M059J (cell line): Measurements from ENCODE around the gene GM2A. TPM values are rescaled to one million over a fixed set of nuclear protein-coding genes. Genes with fewer than 3 reads are reported as not detected.
"Not testable (repeated sequence)": the region's sequence is repeated elsewhere in the genome, so short reads cannot be mapped to it uniquely, and the experiment has no call there.

Experiments
- DNase-seq: peaks from one replicate; pipeline ENCODE4 v3.0.0-alpha.2; 2012; ENCODE audit warnings: low read depth
- total RNA-seq: library from RNA; depleted of rRNA; stranded (reverse); fragments of >200 nt; shearing (Covaris generic); gene quantifications from 2 replicates; pipeline ENCODE4 v1.2.3, GENCODE V29; 2014

The GM2A gene
- total RNA-seq, 1 experiment from 2014 or later = 30.9 TPM

GRCh38 chr5:151251621-151252020 lies 1.4 kb upstream of the GM2A start:
- no peak for DNase-seq

GRCh38 chr5:151253605-151253950 lies 593 bp downstream of the GM2A start:
- DNase-seq = no peak

- no peak for DNase-seq
Measured at GRCh38 chr5:151254556-151254955, 1.6 kb downstream of the GM2A start.

GRCh38 chr5:151254990-151255389 lies 2.0 kb downstream of the GM2A start:
- not testable (repeated sequence) for DNase-seq

- no peak for DNase-seq
Measured at GRCh38 chr5:151255621-151256286, 2.8 kb downstream of the GM2A start.

- peak; percentile 80 for DNase-seq
Measured at GRCh38 chr5:151257731-151258181, 4.8 kb downstream of the GM2A start.

GRCh38 chr5:151258201-151258611 lies 5.2 kb downstream of the GM2A start:
- DNase-seq = no peak

GRCh38 chr5:151258816-151259215 lies 5.8 kb downstream of the GM2A start:
- no peak for DNase-seq

GRCh38 chr5:151259931-151260330 lies 6.9 kb downstream of the GM2A start:
- DNase-seq = no peak

GRCh38 chr5:151262532-151262931 lies 9.5 kb downstream of the GM2A start:
- no peak for DNase-seq

GRCh38 chr5:151264113-151264512 lies 11.1 kb downstream of the GM2A start:
- peak; percentile 47 for DNase-seq

- DNase-seq = peak; percentile 39
Measured at GRCh38 chr5:151267491-151268260, 14.7 kb downstream of the GM2A start.

- DNase-seq = peak; percentile 31
Measured at GRCh38 chr5:151270599-151270998, 17.6 kb downstream of the GM2A start.

GRCh38 chr5:151271336-151271735 lies 18.4 kb downstream of the GM2A start:
- no peak for DNase-seq

- no peak for DNase-seq
Measured at GRCh38 chr5:151274666-151275065, 21.7 kb downstream of the GM2A start.

- no peak for DNase-seq
Measured at GRCh38 chr5:151275803-151276202, 22.8 kb downstream of the GM2A start.

GRCh38 chr5:151278845-151279244 lies 25.9 kb downstream of the GM2A start:
- no peak for DNase-seq

- no peak for DNase-seq
Measured at GRCh38 chr5:151280443-151280842, 27.5 kb downstream of the GM2A start.

GRCh38 chr5:151281001-151281639 lies 28.1 kb downstream of the GM2A start:
- no peak for DNase-seq

- no peak for DNase-seq
Measured at GRCh38 chr5:151283120-151283825, 30.3 kb downstream of the GM2A start.

- no peak for DNase-seq
Measured at GRCh38 chr5:151284392-151284967, 31.5 kb downstream of the GM2A start.

GRCh38 chr5:151285683-151286082 lies 32.7 kb downstream of the GM2A start:
- DNase-seq = no peak
